ENCODE measurements around the gene CHST4.

- no peak for TF ChIP-seq POLR2A (IDR thresholded peaks at IDR 0.05)
- no peak for TF ChIP-seq EP300 (IDR thresholded peaks at IDR 0.05)
- TF ChIP-seq CTCF (IDR thresholded peaks at IDR 0.05) = no peak
These were observed 11.8 kb upstream of the CHST4 start for GRCh38 chr16:71514476-71514875.
